Suppressor macrophage (primary cell): ENCODE results near the gene C1orf115.
"Not testable (repeated sequence)": the region's sequence is repeated elsewhere in the genome, so short reads cannot be mapped to it uniquely, and the experiment has no call there.

Source experiments
- DNase-seq, 4 experiments: peaks; one replicate each; pipeline ENCODE4 v3.0.0-alpha.2; 2020 to 2022

Gene C1orf115

GRCh38 chr1:220694866-220695382, 4.8 kb downstream of the C1orf115 start:
- no peak for DNase-seq

GRCh38 chr1:220695426-220695825, 5.3 kb downstream of the C1orf115 start:
- DNase-seq = no peak

GRCh38 chr1:220696226-220696862, 6.2 kb downstream of the C1orf115 start:
- DNase-seq = no peak

GRCh38 chr1:220696863-220697231, 6.7 kb downstream of the C1orf115 start:
- peak; percentile 32 to 54 (median 49) for DNase-seq

GRCh38 chr1:220697326-220697725, 7.2 kb downstream of the C1orf115 start:
- no peak for DNase-seq

GRCh38 chr1:220698607-220699016, 8.4 kb downstream of the C1orf115 start:
- no peak for DNase-seq

GRCh38 chr1:220699044-220699443, 8.9 kb downstream of the C1orf115 start:
- no peak for DNase-seq

- no peak for DNase-seq
Observed at GRCh38 chr1:220700556-220701179, 10.5 kb downstream of the C1orf115 start.

- peak in 1 of 4 experiments; percentile 22 for DNase-seq
Observed at GRCh38 chr1:220701974-220702373, 11.8 kb downstream of the C1orf115 start.

- DNase-seq = no peak
Observed at GRCh38 chr1:220702733-220703270, 12.6 kb downstream of the C1orf115 start.

GRCh38 chr1:220703305-220703704, 13.1 kb downstream of the C1orf115 start:
- DNase-seq = peak in 3 of 4 experiments; percentile 28 to 36 (median 32)

- DNase-seq = no peak
Observed at GRCh38 chr1:220705782-220706181, 15.6 kb downstream of the C1orf115 start.

GRCh38 chr1:220706480-220706879, 16.3 kb downstream of the C1orf115 start:
- no peak for DNase-seq

GRCh38 chr1:220707160-220707559, 17.0 kb downstream of the C1orf115 start:
- DNase-seq = no peak

GRCh38 chr1:220708244-220708643, 18.1 kb downstream of the C1orf115 start:
- DNase-seq = no peak

GRCh38 chr1:220708936-220709801, 19.0 kb downstream of the C1orf115 start:
- peak in 1 of 4 experiments; percentile 22 for DNase-seq

- DNase-seq = no peak
Observed at GRCh38 chr1:220710333-220710732, 20.2 kb downstream of the C1orf115 start.

- peak; percentile 19 to 65 (median 61) for DNase-seq
Observed at GRCh38 chr1:220711056-220711809, 21.1 kb downstream of the C1orf115 start.

GRCh38 chr1:220715986-220716385, 25.8 kb downstream of the C1orf115 start:
- DNase-seq = not testable (repeated sequence)

GRCh38 chr1:220717800-220718640, 27.9 kb downstream of the C1orf115 start:
- no peak for DNase-seq

GRCh38 chr1:220721266-220721665, 31.1 kb downstream of the C1orf115 start:
- DNase-seq = not testable (repeated sequence)
